HK-2 (cell line): ENCODE data around the gene CCSER1.
"Not testable (repeated sequence)": the region's sequence is repeated elsewhere in the genome, so short reads cannot be mapped to it uniquely, and the experiment has no call there.

Experiments
- DNase-seq: peaks from one replicate; pipeline ENCODE4 v3.0.0-alpha.2; 2018; ENCODE audit not compliant: unreplicated experiment

CCSER1 gene

DNA sequence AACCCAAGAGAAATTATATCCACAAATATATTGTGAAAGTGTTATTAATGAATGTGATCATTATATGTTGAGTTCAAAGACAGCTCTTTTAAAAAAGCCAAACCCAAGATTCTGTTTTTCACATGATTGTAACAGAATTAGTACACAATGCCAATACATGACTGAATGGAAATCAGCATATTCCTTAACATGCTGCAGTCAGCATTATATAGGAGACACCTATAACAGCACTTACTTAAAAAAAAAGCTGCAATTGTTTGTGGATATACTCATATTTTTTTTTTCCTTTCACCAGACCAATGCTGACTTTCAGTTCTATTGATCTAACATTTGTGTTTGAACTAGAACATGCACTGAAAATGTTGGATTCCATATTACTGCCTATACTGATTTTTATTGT lies 165.2 kb downstream of the CCSER1 start:
- no peak for DNase-seq

DNA sequence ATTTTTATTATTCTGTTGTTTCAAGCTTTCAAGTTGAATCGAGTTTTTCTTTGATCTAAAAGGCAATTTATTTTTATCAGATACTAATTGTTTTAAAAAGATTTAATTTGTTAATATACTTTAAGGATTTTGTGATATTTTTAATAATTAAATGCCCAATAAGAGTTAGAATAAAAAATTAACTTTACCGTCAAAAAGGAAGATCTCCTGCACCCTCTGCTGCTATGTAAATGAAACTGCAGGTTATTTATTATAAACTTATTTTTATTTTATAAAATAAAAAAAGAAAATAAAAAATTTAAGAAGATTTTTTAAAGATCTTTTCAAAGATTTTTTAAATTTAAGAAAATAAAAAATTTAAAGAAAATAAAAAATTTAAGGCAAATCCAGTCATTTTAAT lies 166.1 kb downstream of the CCSER1 start:
- no peak for DNase-seq

DNA sequence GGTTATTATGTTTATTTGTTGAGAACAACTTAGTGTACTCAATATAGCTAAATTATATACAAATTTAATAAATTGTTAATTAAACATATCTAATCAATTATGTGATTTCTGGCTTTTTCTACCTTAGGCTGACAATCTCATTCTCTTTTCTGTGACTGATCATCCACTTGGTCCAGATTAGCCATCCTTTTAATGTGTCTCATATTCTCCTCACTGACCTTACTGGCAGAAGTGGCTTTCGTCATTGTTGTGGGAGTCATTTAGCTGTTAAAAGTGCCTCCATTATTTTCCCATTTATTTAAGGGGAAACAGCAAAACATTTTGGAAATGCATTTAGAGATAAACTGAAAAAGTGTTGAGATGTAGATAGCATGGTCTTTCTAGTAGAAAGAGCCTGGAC lies 172.2 kb downstream of the CCSER1 start:
- DNase-seq = no peak

DNA sequence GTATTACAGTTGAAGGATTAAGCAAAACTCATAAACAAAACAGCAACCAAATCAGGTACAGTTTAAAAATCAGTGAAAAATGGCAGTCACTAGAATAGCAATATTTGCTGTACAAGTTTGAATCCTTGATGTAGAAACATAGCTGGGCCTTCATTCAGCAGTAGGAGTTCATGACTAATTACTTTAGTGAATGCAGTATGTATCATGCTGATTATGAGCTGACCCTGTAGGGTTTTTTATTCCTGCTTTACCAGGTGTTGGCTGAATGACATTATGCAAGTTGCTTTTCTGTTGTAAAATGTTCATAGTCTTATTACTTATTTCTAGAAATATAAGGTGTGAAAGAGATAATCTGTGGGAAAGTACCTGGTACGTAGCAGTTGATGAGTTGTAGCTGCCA lies 179.6 kb downstream of the CCSER1 start:
- DNase-seq = no peak

DNA sequence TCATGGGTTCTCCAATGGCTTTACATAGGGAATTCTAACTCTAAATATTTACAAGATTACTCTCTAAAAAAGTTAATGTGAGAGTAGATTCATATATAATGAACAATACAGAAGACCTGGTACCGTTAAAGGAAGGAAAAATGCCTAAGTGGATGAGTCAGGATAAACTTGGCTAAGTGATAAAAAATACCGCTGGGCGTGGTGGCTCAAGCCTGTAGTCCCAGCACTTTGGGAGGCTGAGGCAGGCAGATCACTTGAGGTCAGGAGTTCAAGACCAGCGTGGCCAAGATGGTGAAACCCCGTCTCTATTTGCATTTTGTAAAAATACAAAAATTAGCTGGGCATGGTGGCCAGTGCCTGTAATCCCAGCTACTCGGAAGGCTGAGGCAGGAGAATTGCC lies 189.9 kb downstream of the CCSER1 start:
- not testable (repeated sequence) for DNase-seq

DNA sequence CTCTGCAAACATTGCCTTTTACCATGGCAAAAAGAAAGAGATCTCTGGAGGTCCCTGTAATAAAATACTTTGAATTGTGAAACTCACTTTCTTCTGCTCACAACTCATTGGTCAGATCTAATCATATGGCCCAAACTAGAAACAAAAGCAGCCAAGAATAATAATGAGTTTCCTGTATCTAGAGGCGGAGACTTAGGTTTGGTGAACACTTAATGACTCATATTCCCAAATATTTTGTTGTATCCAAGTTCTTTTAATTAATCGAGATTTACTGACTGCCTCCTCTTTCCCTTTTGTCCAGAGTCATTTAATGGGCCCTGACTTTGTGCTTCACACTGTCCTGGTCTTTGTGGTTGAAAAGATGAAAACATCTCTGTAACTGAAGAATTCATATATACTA lies 190.6 kb downstream of the CCSER1 start:
- DNase-seq = no peak

DNA sequence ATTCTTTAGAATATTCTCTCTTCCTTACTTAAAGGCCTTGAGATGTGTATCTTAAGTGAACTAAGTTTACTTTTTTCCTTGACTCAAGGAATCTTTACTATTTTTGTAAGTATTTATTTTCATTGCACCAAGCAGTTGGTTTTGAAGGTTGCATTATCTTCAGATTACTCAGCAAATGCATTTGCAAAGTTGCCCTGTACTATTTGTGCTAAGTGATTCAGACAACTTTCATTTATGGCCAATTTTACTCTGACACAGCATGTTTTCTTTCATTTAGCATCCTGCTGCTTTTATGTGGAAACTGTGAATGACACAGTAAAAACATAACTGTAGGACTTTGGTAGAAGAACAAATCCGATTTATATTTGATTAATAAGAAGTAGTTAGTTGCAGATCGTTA lies 191.0 kb downstream of the CCSER1 start:
- no peak for DNase-seq

DNA sequence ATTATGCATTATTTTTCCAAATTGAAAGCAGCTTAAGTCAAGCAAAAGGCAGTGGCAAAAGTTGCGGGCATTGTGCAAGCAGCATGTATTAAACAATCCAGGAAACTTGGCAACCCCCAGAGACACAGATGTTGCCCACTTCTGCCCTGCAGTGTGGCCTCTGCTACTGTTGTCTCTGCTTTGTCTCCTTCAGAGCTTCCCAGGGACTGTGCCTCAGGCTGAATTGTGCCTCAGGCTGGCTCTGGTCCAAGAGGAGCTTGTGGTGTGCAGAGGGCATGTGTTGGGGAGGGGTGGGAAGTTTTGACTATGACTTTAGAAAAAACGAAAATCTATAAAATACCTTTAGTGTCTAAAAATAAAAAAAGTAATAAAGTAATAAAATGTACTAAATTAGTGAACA lies 201.4 kb downstream of the CCSER1 start:
- DNase-seq = peak; percentile 2

DNA sequence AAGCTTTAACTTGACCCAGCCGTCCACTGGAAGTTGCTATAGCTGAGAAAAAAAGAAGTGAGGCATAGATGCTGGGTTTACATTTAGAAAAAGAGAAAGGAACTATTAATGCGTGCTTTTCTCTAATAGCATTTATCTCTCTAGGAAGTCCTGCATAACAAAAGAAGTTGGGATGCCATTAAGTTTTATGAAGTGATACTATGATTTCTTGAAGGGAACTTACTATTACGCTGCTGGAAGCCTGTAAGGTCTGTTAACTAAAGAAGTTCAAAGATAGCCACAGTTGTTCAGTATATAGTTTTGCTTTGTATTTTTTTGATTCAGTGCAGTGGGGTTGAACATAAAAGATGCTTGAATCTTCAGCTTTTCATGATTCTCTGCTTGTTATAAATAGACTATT lies 203.4 kb downstream of the CCSER1 start:
- no peak for DNase-seq

DNA sequence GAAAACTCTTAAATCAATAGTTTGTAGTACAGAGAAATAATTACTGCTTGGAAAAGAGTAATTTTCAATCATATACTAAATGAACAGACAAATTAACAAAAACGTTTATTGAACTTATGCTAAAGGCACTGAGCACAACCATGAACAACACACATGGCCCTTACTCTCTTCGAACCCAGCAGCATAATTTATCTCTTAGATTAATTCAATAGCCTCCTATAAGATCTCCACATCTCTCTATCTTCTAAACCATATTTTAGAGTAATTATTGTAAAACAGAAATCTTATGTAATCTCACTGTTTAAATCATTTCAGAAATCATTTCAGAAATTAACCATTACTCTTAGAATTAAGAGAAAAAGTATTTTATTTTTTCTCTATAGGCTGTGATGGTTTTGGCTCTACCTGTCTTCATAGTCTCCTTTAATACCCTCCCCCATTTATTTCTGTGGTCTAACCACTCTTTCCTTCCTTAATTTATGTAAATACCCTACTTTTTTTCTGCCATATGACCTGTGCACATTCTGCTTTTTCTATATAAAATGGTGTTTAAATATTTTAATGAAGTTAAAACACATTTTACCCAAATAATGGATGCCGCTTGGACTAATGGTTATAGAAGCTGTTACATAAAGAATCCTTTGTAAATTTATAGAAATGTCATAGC lies 218.5 kb downstream of the CCSER1 start:
- DNase-seq = no peak

DNA sequence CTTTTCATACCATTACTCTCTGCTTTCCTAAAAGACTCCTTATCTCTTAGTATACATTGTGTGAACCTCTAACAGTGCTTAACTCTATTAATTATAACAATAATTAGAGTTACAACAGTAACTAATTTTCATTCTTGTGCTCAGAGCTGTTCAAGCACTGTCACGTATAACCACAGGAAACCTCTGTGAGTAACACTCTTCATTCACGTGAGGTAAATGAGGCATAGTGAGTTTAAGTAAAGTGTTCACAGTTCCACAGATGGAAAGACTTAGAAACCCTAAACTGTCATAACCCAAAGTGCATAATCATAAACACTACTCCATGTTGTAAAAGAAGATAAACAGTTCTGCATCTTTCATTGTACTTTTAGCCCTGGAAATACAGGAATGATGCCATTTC lies 222.4 kb downstream of the CCSER1 start:
- no peak for DNase-seq

DNA sequence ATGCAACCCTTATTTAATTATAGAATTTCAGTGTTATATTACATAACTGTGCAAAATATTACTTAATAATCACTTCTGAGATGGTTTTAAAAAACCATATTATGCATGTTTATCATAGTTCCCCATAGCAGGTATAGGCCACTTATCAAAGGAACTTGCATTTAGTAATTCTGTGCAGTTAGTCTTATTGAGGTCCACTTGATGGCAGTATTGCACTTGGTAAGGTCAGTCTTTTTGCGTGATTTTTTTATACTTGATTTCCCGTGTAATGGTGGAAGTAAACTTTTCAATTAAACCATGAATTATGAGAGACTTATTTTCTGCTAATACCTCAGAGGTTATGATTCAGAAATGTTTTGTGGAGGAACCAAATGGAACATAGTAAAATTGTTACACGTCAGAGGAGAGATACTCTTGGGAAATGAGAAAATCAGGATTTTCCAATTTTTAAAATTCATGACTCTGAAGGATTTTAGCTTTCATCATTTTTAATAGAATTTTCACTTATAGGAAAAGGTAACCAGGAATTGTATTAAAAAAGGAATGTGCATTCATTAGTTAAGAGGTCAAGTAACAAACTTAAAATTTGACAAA lies 230.0 kb downstream of the CCSER1 start:
- no peak for DNase-seq

DNA sequence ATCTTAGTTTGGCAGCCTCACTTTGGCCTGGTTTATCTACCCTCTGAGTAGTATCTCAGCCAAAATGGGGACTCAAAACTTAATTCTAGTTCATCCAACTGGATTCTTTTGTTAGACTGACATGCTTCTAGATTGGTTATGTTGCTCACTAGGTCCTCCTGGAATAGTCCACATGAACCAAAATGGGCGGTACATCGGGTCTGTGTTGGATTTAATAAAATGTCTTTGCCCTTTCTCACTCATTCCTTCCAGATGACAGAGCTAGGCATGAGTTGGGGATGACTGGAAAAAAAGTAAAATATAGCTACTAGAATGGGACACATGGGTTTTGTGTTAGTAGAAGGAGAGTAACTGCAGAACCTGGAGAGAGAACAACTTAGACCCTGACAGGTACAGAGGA lies 247.9 kb downstream of the CCSER1 start:
- no peak for DNase-seq

DNA sequence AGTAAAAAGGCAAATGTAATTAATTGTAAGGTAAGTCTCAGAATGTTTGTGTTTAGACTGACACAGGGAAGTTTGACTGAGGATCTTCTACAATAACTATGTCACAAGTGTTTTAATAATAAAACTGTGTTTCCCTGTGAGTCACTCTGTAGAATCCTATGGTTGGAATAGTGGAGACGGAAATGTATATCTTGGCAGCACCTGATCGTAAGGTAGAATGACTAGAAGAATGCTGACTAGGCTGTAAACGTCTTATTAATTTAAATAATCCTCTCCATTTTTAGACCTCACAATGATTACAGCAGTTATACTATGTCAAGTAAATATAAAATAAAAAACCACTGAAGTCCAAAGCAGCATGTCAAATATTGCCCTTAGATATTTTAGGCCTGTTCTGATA lies 266.0 kb downstream of the CCSER1 start:
- DNase-seq = no peak

DNA sequence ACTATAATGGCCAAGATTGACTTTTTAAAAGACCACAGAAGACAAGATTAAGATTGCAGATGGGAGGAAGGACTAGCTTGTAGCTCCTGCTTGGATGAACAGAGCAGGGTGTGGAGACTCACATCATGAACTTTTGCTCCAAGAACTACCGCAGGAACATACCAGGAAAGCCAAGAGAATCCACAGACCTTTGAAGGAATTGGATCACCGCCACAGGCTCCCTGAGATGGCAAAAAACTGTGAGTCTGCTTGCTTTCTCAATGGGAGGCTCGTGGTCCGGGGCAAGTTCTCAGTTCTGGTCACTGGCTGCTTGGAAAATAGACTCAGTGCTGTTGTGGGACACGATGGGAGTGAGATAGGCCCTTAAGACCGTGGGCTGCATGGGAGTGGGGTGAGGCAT lies 276.6 kb downstream of the CCSER1 start:
- no peak for DNase-seq

DNA sequence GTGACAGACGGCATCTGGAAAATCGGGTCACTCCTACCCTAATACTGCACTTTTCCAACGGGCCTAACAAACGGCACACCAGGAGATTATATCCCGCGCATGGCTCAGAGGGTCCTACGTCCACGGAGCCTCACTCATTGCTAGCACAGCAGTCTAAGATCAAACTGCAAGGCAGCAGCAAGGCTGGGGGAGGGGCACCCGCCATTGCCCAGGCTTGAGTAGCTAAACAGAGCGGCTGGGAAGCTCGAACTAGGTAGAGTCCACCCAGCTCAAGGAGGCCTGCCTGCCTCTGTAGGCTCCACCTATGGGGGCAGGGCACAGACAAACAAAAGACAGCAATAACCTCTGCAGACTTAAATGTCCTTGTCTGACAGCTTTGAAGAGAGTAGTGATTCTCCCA lies 280.7 kb downstream of the CCSER1 start:
- not testable (repeated sequence) for DNase-seq

DNA sequence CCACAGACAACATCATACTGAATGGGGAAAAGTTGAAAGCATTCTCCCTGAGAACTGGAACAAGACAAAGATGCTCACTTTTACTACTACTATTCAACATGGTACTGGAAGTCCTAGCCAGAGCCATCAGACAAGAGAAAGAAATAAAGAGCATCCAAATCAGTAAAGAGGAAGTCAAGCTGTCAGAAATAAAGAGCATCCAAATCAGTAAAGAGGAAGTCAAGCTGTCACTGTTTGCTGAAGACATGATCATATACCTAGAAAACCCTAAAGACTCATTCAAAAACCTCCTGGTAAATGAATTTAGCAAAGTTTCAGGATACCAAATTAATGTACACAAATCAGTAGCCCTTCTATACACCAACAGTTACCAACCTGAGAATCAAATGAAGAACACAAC lies 285.6 kb downstream of the CCSER1 start:
- not testable (repeated sequence) for DNase-seq

DNA sequence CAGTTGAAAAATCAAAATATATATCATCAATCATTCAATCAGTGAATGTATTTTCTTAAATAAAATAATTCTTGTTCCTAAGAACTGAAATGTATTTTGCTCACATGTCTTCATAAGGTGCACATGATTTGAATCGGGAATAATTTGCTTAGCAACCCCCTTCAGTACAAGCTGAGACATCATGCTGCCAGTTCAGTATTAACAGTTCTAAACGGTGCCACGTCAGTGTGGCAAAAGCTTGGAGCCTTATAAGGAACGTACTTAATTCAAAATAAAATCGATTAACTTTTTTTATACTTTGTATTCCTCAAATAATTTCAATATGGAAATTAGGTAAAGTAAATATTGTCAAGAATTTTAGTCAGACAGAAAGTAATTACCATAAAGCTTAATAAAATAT lies 287.9 kb downstream of the CCSER1 start:
- DNase-seq = no peak

DNA sequence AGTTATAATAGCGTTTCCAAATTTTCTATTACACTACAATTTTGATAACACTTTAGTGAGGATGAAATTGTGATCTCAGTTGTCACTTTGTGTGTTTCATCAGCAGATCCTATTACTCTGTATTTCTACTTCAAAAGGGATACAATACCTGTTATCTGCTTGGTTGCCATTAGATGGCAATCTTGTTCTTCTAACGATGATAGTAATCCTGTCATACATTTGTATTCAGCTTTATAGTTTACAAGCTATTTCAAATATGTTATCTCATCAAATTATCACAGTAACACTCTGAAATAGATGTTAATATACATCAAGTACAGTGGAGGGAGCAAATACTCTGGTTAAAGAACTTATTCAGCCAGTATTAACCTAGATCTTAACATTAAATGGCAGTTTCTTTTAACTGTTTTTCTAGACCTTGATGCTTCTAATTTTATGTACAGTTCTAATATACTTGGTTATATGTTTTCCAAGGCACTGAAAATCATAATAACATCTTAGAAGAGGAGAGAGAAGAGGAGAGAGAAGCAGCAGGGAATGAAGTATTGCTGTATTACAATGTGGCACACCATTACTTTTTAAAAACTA lies 292.0 kb downstream of the CCSER1 start:
- no peak for DNase-seq

DNA sequence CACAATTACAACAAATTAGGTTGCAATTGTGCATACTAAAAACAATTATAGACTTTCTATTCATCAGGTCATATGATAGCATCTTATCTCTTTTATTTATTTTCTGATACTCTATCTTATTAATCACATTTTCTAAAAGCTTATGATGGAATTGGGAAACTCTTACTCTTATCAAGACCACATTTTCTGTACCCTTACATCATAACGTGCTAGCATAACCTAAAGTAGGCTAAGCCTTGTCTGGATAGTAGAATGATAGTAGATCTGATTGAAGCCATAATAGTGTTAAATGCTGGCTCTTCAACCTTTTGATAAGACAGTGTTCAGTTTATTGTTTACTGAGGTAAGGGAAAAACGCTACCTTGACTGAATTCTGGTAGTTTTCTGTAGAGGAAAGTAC lies 294.0 kb downstream of the CCSER1 start:
- DNase-seq = no peak

DNA sequence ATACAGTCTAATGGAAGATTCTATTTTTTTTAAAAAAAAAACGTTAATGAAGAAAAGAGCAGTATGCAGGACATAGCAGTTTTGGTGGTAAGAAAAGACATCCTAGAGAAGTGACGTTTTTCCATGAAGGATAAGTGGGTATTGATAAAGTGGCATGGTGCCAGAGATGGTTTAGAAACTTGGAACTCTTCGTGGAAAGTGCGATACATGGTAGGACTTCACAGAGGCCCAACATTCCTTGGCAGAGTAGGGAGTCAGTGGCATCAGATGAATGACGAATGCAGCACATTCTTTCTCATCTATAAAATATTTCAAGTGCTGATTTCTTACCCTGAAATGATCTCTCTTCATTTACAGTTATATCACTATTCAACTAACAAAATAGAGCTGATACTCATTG lies 298.7 kb downstream of the CCSER1 start:
- DNase-seq = no peak

DNA sequence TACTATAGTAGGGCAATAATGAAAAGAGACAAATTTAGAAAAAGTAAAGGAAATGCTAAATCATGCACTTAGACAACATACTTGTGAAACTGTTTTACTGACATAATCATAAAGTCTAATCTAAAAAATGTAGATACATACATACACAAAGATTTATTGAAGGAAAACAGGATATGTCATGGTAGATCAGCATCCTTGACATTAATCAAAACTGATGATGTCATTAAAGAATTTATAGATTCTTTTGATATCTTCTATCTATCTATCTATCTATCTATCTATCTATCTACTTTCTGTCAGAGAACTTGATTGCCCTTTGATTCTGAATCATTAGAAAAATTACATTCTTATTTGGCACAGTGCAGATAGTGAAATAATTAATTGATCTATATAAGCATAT lies 311.3 kb downstream of the CCSER1 start:
- no peak for DNase-seq

DNA sequence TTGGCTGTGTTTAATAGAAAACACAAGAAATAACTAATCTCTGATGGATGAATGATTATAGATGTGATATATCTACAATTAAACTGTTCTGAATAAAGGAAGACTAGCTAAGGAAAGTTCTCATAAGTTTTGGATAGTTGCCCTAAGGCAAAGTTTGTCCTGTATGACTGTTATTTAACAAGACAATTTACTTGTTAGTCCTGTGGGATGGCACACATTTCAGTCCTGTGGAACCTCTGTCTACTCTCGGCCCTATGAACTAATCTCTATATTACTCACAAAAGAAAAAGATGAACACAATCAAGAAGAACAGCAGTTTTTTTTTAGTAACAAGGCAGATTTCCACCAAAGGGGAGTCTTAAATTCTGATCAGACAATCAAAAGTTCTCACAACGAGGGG lies 314.6 kb downstream of the CCSER1 start:
- no peak for DNase-seq

DNA sequence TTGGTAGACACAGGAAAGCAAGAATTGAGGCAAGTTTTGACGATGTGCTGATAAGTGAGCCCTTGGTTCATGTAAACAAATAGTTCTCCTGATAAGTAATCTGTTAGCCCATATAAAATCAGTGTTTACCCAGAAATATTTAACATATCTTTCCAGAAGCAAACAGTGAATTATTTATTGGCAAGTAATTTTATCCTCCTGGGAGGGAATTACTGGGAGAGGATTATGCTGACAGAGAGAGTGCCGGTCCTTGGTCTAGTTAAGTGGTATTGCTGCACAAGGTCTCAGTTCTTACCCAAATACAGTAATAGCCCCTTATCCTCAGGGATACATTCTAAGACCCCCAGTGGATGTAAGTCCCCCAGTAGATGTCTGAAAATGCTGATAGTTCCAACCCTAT lies 315.4 kb downstream of the CCSER1 start:
- DNase-seq = no peak
